SU-DHL-6 (cell line): ENCODE results near the gene MINDY4B.

Source experiments
- EZH2phosphoT487 ChIP-seq: fragments of 200-600 bp; sonication (generic), shearing (Covaris generic); conservative IDR thresholded peaks from 2 replicates; pipeline ENCODE4 v1.6.1; 2018; ENCODE audit warnings: mild to moderate bottlenecking, antibody characterized with exemption, low read length, moderate library complexity, mixed read lengths
- TF ChIP-seq, protein P1 (sequence below): fragments of 200-600 bp; sonication (generic); IDR thresholded peaks from one replicate; pipeline ENCODE4 v1.5.1; 2017; ENCODE audit warnings: antibody characterized with exemption, mild to moderate bottlenecking, low read length, moderate library complexity; ENCODE audit not compliant: insufficient read depth, poor library complexity, severe bottlenecking

DNA sequence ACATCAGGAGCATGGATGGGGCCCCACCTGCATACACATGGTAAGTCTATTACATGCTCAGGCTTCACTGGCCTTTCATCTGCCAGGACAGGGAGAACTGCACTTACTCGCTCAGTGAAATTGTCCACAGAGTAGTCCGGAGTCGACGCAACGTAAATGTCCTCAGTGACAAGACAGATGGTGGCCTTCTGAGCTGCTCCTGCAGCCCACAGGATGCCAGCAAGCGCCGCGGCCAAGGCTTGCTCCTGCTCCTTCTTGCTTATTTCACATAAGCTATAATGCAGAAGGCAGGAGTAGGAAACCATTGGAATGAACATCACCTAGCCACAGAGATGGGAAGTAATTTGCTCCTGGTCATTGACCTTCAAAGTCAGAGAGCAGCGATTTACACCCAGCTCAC, 14.4 kb downstream of the MINDY4B start:
- TF ChIP-seq, protein P1, sequence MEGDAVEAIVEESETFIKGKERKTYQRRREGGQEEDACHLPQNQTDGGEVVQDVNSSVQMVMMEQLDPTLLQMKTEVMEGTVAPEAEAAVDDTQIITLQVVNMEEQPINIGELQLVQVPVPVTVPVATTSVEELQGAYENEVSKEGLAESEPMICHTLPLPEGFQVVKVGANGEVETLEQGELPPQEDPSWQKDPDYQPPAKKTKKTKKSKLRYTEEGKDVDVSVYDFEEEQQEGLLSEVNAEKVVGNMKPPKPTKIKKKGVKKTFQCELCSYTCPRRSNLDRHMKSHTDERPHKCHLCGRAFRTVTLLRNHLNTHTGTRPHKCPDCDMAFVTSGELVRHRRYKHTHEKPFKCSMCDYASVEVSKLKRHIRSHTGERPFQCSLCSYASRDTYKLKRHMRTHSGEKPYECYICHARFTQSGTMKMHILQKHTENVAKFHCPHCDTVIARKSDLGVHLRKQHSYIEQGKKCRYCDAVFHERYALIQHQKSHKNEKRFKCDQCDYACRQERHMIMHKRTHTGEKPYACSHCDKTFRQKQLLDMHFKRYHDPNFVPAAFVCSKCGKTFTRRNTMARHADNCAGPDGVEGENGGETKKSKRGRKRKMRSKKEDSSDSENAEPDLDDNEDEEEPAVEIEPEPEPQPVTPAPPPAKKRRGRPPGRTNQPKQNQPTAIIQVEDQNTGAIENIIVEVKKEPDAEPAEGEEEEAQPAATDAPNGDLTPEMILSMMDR, result no peak
- TF ChIP-seq EZH2phosphoT487, result no peak
